HL-60 (cell line): Measurements from ENCODE around the gene CCDC190.
"Not testable (repeated sequence)": the region's sequence is repeated elsewhere in the genome, so short reads cannot be mapped to it uniquely, and the experiment has no call there.

Experiments
- CTCF ChIP-seq: IDR thresholded peaks from one replicate; pipeline ENCODE4 v1.5.1; 2011; ENCODE audit warnings: low read length, control low read depth, inconsistent platforms; ENCODE audit not compliant: insufficient read depth
- SPI1 ChIP-seq: IDR thresholded peaks from 2 replicates; pipeline ENCODE4 v1.6.1; 2012; ENCODE audit warnings: low read depth, mild to moderate bottlenecking, borderline replicate concordance

- not testable (repeated sequence) for TF ChIP-seq CTCF, SPI1
These were observed 53.5 kb downstream of the CCDC190 start for GRCh38 chr1:162807503-162807902.
